Measurements from ENCODE around the gene PLXDC2.

PLXDC2 gene

GRCh38 chr10:19815731-19816410 lies 361 bp upstream of the PLXDC2 start:
- peak; percentile 72 for DNase-seq (ENCODE audit: low spot score)

- DNase-seq (ENCODE audit: low spot score) = peak; percentile 35
Observed at GRCh38 chr10:19817231-19817933, 1.1 kb downstream of the PLXDC2 start.

GRCh38 chr10:19818876-19819275 lies 2.6 kb downstream of the PLXDC2 start:
- no peak for DNase-seq (ENCODE audit: low spot score)

GRCh38 chr10:19819419-19820033 lies 3.3 kb downstream of the PLXDC2 start:
- DNase-seq (ENCODE audit: low spot score) = peak; percentile 11

GRCh38 chr10:19824381-19825342 lies 8.4 kb downstream of the PLXDC2 start:
- DNase-seq (ENCODE audit: low spot score) = no peak

- DNase-seq (ENCODE audit: low spot score) = no peak
Observed at GRCh38 chr10:19825700-19826099, 9.5 kb downstream of the PLXDC2 start.

GRCh38 chr10:19826712-19827111 lies 10.5 kb downstream of the PLXDC2 start:
- DNase-seq (ENCODE audit: low spot score) = no peak

GRCh38 chr10:19828278-19829049 lies 12.2 kb downstream of the PLXDC2 start:
- peak; percentile 34 for DNase-seq (ENCODE audit: low spot score)

- DNase-seq (ENCODE audit: low spot score) = no peak
Observed at GRCh38 chr10:19832699-19833098, 16.5 kb downstream of the PLXDC2 start.

GRCh38 chr10:19833170-19833824 lies 17.1 kb downstream of the PLXDC2 start:
- peak; percentile 44 for DNase-seq (ENCODE audit: low spot score)

- DNase-seq (ENCODE audit: low spot score) = no peak
Observed at GRCh38 chr10:19835952-19836351, 19.7 kb downstream of the PLXDC2 start.

GRCh38 chr10:19839090-19839489 lies 22.9 kb downstream of the PLXDC2 start:
- DNase-seq (ENCODE audit: low spot score) = no peak

- no peak for DNase-seq (ENCODE audit: low spot score)
Observed at GRCh38 chr10:19839552-19839951, 23.3 kb downstream of the PLXDC2 start.

- DNase-seq (ENCODE audit: low spot score) = no peak
Observed at GRCh38 chr10:19840776-19841175, 24.5 kb downstream of the PLXDC2 start.

GRCh38 chr10:19843487-19843886 lies 27.3 kb downstream of the PLXDC2 start:
- no peak for DNase-seq (ENCODE audit: low spot score)

- DNase-seq (ENCODE audit: low spot score) = no peak
Observed at GRCh38 chr10:19845503-19846368, 29.5 kb downstream of the PLXDC2 start.

GRCh38 chr10:19847321-19847720 lies 31.1 kb downstream of the PLXDC2 start:
- DNase-seq (ENCODE audit: low spot score) = no peak

GRCh38 chr10:19848226-19848985 lies 32.2 kb downstream of the PLXDC2 start:
- DNase-seq (ENCODE audit: low spot score) = no peak

GRCh38 chr10:19853831-19854230 lies 37.6 kb downstream of the PLXDC2 start:
- DNase-seq (ENCODE audit: low spot score) = peak; percentile 19

Data from iPS-NIHi11 (cell line).